Hepatocyte (in vitro differentiated cells): ENCODE data around the gene CTNNA2.

Experiments used
- EZH2 ChIP-seq: fragments of 200-600 bp; sonication (generic); IDR thresholded peaks from 2 replicates; pipeline ENCODE4 v1.6.1; 2016; ENCODE audit warnings: antibody characterized with exemption, mild to moderate bottlenecking, borderline replicate concordance
- EZH2phosphoT487 ChIP-seq: fragments of 200-600 bp; sonication (generic); IDR thresholded peaks from one replicate; pipeline ENCODE4 v1.6.1; 2018; ENCODE audit warnings: antibody characterized with exemption, mild to moderate bottlenecking, low read depth, moderate library complexity; ENCODE audit not compliant: unreplicated experiment, severe bottlenecking
- TF ChIP-seq, protein P1 (sequence below): fragments of 200-600 bp; sonication (generic); IDR thresholded peaks from 2 replicates; pipeline ENCODE4 v1.5.1; 2016; ENCODE audit warnings: antibody characterized with exemption, mild to moderate bottlenecking; ENCODE audit not compliant: poor library complexity

DNA sequence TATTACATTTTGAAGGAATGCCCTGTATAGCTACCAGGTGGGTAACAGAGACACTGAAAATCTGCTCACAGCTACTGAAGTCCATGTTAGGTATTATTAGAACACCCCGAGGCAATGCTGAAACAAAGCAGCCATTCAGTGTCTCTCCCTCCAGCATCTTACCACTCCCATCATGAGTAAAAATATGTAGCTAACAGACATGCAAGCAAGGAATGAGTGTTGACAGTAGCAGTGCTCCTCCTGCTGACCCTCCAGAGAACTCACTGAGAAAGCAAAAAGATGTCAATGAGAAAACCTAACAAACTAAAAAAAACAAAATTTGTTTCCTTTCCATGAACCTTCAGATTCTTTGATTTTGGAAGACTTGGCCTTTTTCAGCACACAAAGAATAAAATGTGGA lies 397.8 kb downstream of the CTNNA2 start:
- TF ChIP-seq, protein P1, sequence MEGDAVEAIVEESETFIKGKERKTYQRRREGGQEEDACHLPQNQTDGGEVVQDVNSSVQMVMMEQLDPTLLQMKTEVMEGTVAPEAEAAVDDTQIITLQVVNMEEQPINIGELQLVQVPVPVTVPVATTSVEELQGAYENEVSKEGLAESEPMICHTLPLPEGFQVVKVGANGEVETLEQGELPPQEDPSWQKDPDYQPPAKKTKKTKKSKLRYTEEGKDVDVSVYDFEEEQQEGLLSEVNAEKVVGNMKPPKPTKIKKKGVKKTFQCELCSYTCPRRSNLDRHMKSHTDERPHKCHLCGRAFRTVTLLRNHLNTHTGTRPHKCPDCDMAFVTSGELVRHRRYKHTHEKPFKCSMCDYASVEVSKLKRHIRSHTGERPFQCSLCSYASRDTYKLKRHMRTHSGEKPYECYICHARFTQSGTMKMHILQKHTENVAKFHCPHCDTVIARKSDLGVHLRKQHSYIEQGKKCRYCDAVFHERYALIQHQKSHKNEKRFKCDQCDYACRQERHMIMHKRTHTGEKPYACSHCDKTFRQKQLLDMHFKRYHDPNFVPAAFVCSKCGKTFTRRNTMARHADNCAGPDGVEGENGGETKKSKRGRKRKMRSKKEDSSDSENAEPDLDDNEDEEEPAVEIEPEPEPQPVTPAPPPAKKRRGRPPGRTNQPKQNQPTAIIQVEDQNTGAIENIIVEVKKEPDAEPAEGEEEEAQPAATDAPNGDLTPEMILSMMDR = no peak
- no peak for TF ChIP-seq EZH2phosphoT487
- no peak for TF ChIP-seq EZH2
